Measurements from ENCODE around the gene ADAMTS16.

ADAMTS16 gene

DNA sequence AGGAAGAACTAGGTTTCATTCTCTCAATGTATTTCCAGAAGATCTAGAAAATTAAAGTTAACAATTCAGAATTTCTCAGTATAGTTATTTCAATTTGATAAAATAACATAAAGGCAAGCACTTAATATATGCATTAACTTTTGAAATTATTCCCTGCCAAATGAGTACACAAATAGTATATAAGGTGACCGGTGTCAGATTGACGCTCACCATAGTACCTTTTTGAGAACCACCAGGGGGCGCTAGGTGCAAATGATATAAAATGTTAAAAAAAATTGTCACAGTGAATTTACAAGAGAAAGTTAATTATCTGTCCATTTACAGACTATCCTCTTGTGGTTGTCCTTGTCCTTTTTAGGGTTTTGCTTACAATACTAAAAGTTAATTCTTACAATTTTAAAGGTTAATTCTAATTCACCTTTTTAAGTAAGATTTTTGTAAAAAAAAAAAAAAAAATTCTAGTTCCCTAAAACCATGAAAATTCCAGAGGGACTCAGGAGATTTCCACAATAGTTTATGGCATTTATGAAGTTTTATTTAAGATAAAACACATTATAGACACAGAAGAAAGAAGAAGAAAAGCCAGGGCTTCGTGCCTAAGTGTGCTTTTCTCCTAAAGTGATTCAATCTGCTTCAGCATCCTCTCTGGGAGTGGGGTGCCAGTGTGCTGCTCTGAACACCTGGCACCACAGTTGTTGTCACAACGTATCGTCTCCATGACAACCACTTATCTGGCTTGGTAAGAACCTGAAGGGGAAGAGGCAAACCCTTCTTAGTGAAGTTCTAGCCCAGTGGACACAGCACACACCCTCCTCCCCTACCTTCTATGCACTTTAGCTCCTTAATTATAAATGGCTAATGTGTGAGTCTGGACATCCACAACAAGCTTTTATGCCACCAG, 1.7 kb downstream of the ADAMTS16 start:
- no peak for DNase-seq

- no peak for DNase-seq
These were observed 4.3 kb downstream of the ADAMTS16 start for GRCh38 chr5:5144441-5144840.

- DNase-seq = no peak
These were observed 5.8 kb downstream of the ADAMTS16 start for GRCh38 chr5:5145651-5146529.

- no peak for DNase-seq
These were observed 6.5 kb downstream of the ADAMTS16 start for GRCh38 chr5:5146530-5147160.

GRCh38 chr5:5149154-5149553, 9.0 kb downstream of the ADAMTS16 start:
- DNase-seq = no peak

GRCh38 chr5:5150667-5151066, 10.5 kb downstream of the ADAMTS16 start:
- DNase-seq = no peak

- no peak for DNase-seq
These were observed 14.6 kb downstream of the ADAMTS16 start for GRCh38 chr5:5154733-5155132.

- no peak for DNase-seq
These were observed 15.5 kb downstream of the ADAMTS16 start for GRCh38 chr5:5155617-5156016.

DNA sequence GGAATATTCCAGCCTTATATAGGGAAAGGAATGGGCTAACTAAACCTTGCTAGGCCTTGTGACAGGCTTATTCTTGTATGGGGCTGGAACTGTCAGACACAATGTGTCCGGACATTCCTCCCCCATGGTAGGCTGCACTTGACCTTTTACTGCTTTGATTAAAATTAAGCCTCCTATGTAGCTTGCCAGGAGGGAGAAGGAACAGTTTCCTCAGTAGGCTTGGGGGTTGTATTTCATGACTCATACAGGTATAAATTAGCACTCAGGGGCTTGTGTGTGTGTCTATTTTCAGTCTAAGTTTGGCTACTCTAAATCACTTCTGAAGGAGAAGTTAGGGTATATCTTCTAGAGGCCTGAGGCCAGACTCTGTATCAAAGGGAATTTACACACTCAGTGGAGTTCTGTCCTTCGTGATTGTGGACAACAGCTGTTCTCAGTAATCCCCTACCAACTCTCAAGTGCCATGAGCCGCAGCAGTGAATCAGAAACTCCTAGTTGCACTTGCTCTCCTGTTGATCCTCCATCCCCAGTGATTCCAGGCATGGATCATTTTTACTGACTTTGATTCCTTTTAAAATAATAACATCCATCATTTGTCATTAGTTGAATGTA, 16.4 kb downstream of the ADAMTS16 start:
- DNase-seq = no peak

DNA sequence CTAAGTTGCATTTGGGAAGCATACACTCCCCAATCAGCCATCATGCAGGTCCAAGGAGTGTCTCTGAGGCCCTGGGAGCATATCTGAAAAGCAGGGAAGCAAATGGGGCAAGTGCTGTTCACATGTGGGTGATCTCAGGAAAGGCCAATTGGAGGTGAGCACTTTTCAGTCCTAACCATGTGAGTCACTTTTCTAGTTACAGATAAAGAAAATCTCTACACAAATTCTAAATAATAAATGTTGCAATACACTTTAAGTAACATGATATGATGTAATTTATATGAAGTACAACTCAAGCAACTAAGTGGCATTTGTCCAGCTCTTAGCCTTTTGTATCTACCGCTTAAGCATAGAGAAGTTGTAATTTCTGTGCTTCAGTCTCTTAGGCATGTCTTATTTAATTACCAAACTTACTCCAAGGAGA, 18.4 kb downstream of the ADAMTS16 start:
- no peak for DNase-seq

GRCh38 chr5:5159282-5160103, 19.4 kb downstream of the ADAMTS16 start:
- no peak for DNase-seq

- no peak for DNase-seq
These were observed 24.0 kb downstream of the ADAMTS16 start for GRCh38 chr5:5164163-5164562.

GRCh38 chr5:5165541-5166002, 25.4 kb downstream of the ADAMTS16 start:
- no peak for DNase-seq

GRCh38 chr5:5169466-5169865, 29.3 kb downstream of the ADAMTS16 start:
- DNase-seq = no peak

- no peak for DNase-seq
These were observed 38.0 kb downstream of the ADAMTS16 start for GRCh38 chr5:5178136-5178535.

DNA sequence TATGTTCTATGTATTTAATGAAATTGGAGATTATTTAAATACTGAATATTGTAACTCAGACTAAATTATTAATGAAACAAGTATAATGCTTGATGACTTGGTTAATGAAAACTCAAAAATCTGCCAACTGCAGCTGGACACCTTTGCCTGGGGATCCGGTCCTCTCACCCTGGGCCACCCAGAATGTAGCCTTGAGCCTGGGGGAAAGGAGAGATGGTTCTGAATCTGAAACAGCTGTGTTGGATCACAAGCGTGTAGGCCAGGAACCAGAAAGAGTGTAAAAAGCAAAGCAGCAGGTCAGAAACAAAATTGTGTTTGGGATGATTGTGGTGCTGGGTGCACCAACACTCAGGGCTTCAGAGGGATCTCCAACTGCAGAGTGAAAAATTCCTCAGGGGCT, 38.5 kb downstream of the ADAMTS16 start:
- DNase-seq = no peak

GRCh38 chr5:5179079-5179478, 38.9 kb downstream of the ADAMTS16 start:
- DNase-seq = no peak

GRCh38 chr5:5179597-5179996, 39.5 kb downstream of the ADAMTS16 start:
- DNase-seq = no peak

- no peak for DNase-seq
These were observed 41.7 kb downstream of the ADAMTS16 start for GRCh38 chr5:5181650-5182324.

DNA sequence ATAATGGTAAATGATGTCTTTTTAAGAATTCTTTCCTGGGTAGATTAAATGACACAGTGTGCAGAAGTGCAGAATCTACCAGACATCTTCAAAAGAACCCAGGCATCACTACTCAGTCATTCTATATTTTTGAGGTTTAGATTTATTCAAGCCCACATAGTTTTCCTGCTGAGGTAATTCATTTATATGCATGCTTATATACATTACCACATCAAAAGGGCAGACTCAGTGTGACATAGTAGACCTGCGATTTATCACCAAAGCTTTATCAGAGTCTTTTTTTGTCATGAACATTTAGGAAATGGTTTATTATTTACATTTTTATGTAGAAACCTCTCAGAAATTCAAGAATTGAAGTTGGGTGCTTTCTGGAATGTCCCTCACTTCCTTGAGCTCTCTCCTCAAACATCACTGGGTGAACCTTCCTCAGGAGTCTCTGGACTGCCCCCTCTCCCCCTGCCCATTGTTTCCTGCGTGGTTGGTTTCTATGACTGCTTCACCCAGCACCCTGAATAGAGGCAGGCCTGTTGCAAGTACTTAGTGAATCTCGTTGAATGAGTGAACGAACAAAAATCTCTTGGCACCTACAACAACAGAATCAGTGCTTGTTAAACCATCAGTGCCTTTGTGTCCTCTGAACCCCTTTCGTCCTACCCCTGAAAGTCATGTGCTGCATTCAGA, 42.5 kb downstream of the ADAMTS16 start:
- no peak for DNase-seq

All from activated CD8-positive, alpha-beta memory T cell treated with anti-CD3 and anti-CD28 coated beads for 24 hours (primary cell).